ENCODE measurements around the gene PPM1L. TPM values are rescaled to one million over a fixed set of nuclear protein-coding genes. Genes with fewer than 3 reads are reported as not detected.

The PPM1L gene
- total RNA-seq, 2 experiments from 2014 or later, result 5.0 to 8.3 TPM

DNA sequence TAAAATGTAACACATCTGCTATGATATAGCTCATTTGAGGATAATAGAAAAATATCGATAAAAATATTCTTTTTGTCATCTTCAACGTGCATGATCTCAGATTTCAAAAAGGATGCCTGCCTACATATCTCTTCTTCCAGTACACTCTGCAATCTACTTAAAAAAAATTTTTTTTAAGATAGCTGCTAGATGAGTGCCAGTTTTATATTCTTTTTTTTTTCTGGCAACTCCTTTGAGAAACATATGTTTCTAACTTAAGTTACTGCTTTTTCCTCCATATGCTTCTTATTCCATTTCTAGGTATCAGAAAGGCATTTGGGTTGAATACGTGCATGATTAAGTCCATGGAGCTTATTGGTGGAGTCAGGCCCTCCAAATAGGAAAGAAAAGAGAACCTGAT lies 160.4 kb downstream of the PPM1L start:
- H3K9me3 Mint-ChIP-seq (ENCODE audit: low read depth), result no peaks in the 10 kb centered on the region
- CTCF ChIA-PET, result interaction anchor here (1.2 to 1.4 kb wide), 2 partner anchors 11 to 25 kb away, joined by 3 to 4 read pairs; no protein-coding TSS in a partner anchor
- ATAC-seq, result no peak

DNA sequence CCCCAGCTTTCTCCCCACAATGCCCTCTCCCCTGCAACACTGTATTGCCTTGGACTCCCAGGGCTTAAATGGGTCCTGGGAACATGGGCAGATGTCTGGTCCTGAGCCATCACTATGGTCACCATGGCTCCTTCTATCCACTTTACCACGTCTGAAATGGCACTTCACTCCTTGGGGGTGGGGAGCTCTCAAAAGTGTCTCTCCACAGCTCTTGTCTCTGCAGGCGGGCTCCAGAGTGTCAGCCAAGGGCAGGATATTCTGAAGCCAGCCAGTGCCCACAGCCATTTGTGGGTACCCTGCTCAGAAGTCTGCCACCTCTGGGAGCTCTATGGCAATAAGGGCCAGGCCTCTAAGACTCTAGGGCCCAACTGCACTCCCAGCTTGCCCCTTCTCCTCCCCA lies 163.9 kb downstream of the PPM1L start:
- Mint-ChIP-seq H3K36me3 (no peaks in the 10 kb centered on the region), H3K4me3 (no peak overlapping the region), H3K27me3 (no peaks in the 10 kb centered on the region), H3K27ac (no peak overlapping the region), H3K9me3 (ENCODE audit: low read depth) (no peaks in the 10 kb centered on the region), H3K4me1 (no peaks in the 10 kb centered on the region)
- CTCF ChIA-PET, result interaction anchor here (1.3 kb wide), 1 partner anchor 23 kb away, joined by 3 read pairs; no protein-coding TSS in a partner anchor
- no peak for DNase-seq
- no peak for ATAC-seq

More for the DNA sequence above, 160.4 kb downstream of the PPM1L start:
- no peak overlapping the region for H3K27ac Mint-ChIP-seq
- DNase-seq, result no peak
- peaks cover 2% of the 10 kb centered on the region for H3K27me3 Mint-ChIP-seq
- H3K4me1 Mint-ChIP-seq, result no peaks in the 10 kb centered on the region
- no peak overlapping the region for H3K4me3 Mint-ChIP-seq
- H3K36me3 Mint-ChIP-seq, result no peaks in the 10 kb centered on the region

DNA sequence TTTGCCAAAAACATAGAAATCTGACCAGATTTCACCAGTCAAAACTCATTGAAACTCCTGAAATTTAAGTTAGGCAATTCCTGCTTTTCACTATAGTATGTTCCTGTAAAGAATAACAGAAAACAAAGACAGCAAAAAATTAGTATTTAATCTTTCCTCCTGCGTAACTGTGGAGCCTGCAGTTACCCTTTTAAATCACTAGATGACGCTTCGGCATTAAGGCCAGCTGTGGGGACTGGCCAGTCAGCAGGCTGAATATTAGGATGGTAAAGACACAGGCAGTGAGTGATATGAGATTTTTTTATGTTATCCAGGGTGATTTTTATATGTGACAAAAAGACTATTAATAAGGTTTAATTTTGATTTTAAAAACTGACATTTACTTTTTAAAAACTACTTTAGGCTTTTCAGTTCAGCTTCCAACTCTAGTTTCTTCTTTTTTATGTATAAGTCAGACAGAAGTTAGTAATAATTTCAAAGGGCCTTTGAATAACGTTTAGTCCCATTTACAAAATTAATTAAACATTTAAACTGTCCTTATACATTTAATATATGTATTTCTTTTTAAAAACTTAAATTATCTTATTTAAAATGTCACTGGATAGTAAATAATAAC lies 165.1 kb downstream of the PPM1L start:
- H3K4me1 Mint-ChIP-seq, result no peaks in the 10 kb centered on the region
- no peak for DNase-seq
- H3K36me3 Mint-ChIP-seq, result no peaks in the 10 kb centered on the region
- CTCF ChIA-PET, result no interaction called here
- H3K4me3 Mint-ChIP-seq, result no peak overlapping the region
- peaks cover 1% of the 10 kb centered on the region for H3K27me3 Mint-ChIP-seq
- H3K27ac Mint-ChIP-seq, result no peak overlapping the region
- no peak for ATAC-seq
- no peaks in the 10 kb centered on the region for H3K9me3 Mint-ChIP-seq (ENCODE audit: low read depth)

DNA sequence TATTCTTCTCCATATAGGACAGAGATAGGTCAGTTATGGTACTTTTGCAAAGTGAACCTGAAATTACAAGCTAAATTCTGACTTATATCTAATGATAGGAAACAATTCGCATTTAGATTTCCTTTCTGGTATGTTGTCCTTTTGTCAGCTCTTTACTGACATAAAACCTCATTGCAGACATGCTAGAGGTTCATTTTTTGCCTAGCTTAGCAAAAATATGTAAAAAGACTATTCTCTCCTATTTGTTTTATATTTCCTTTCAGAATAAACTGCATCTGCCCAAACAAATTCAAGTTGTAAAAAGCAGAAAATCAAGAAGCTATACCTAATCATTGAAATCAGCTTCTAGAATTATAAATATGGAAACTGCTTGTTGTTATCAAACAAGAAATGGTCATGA lies 168.7 kb downstream of the PPM1L start:
- DNase-seq (no peak), ATAC-seq (no peak)
- CTCF ChIA-PET, result interaction anchor here (1.4 kb wide), 1 partner anchor 17 kb away, joined by 3 read pairs; no protein-coding TSS in a partner anchor

DNA sequence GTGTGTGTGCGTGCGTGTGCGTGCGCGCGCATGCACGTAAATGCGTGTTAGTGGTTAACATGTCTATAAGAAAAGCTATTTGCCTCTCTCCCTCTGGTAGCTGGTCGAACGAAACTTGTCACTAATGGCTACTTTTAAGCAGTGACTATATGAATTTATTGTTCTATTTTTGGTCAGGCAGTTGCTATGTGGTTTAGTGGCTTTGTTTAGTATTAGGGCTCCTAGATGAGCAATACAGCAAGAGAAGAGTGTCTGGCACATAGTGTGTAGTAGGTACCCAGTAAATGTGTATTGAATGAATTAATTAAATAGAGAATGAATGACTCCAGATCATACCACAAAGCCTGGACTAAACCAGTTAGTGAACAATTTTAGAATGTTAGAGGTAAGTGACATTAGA lies 171.6 kb downstream of the PPM1L start:
- H3K9me3 Mint-ChIP-seq (ENCODE audit: low read depth), result no peaks in the 10 kb centered on the region
- no peaks in the 10 kb centered on the region for H3K4me1 Mint-ChIP-seq
- CTCF ChIA-PET, result interaction anchor here (0.8 to 1.1 kb wide), 3 partner anchors 11 to 241 kb away, joined by 3 read pairs; no protein-coding TSS in a partner anchor
- H3K4me3 Mint-ChIP-seq, result no peak overlapping the region
- no peaks in the 10 kb centered on the region for H3K36me3 Mint-ChIP-seq
- peaks cover 18% of the 10 kb centered on the region for H3K27me3 Mint-ChIP-seq
- ATAC-seq (no peak), DNase-seq (no peak)
- no peak overlapping the region for H3K27ac Mint-ChIP-seq

More for the DNA sequence above, 168.7 kb downstream of the PPM1L start:
- H3K27me3 Mint-ChIP-seq, result peaks cover 4% of the 10 kb centered on the region
- no peak overlapping the region for H3K27ac Mint-ChIP-seq
- no peaks in the 10 kb centered on the region for H3K9me3 Mint-ChIP-seq (ENCODE audit: low read depth)
- no peak overlapping the region for H3K4me3 Mint-ChIP-seq
- H3K4me1 Mint-ChIP-seq, result no peaks in the 10 kb centered on the region
- no peaks in the 10 kb centered on the region for H3K36me3 Mint-ChIP-seq

DNA sequence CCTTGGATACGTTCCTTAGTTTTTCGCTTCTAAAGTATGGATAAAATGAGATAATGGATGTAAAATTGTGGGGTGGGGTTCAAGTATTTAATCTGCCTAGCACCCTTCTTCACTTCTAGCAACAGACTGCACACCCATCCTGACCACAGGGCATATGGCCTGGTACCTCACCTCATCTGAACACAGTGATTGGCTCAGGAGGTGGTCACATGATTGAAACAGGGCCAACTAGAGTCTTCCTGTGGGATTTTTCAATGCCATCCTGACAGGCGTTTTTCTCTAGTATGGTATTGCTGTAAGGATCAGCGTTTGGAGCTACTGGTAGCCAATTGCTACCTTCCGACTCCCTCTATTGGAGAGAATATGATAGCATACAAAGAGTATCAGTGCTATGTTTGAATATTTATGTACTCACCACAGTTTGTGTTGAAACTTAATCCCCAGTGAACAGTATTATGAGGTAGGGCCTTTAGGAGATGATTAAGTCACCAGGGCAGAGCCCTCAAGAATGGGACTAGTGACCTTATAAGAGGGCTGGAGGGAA lies 172.2 kb downstream of the PPM1L start:
- ATAC-seq, result no peak
- Mint-ChIP-seq H3K4me3 (no peak overlapping the region), H3K4me1 (no peaks in the 10 kb centered on the region), H3K36me3 (no peaks in the 10 kb centered on the region), H3K27ac (no peak overlapping the region), H3K9me3 (ENCODE audit: low read depth) (no peaks in the 10 kb centered on the region), H3K27me3 (peaks cover 21% of the 10 kb centered on the region)
- DNase-seq, result no peak
- CTCF ChIA-PET, result interaction anchor here (1.0 kb wide), 1 partner anchor 220 kb away, joined by 3 read pairs; no protein-coding TSS in a partner anchor

DNA sequence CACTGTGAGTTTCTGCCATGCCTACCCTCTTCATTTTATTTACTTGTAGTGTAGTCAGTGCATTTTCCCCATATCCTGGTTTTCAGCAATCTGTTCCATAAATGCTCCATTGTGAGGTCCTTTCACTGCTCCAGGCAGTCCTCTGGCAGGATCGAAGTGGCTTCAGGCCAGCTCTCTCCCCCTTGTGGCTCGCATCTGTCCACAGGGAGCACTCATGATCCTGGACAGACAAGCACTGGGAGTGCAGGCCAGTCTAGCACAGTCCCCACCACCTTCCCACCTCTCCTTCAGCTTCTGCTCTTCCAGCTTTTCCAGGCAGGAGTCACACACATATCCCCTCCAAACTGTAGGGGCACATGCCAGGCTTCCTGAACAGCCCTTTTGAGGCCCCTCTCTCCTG lies 173.6 kb downstream of the PPM1L start:
- ATAC-seq, result no peak
- H3K4me1 Mint-ChIP-seq, result peaks cover 3% of the 10 kb centered on the region
- no peaks in the 10 kb centered on the region for H3K36me3 Mint-ChIP-seq

DNA sequence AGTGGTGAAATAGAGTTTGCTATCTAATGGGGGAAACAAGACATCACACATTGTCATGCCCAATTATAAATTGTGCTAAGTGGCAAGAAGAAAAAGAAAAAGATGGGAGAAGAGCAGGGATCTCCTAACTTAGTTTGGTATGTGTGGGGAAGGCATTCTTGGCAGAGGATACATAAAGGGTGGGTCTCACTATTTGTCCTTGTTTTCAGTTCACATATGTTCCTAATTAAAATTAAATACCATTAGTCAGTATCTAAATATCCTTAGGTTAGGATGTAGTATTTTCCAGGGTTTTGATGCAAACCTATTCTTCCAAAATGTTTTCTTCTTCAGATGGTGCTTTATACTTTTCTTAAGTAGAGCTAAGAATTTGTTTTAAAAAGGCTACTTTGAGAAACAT lies 175.4 kb downstream of the PPM1L start:
- H3K4me3 Mint-ChIP-seq, result no peak overlapping the region
- DNase-seq, result no peak
- H3K27me3 Mint-ChIP-seq, result peaks cover 17% of the 10 kb centered on the region
- H3K4me1 Mint-ChIP-seq, result peaks cover 3% of the 10 kb centered on the region
- no peaks in the 10 kb centered on the region for H3K9me3 Mint-ChIP-seq (ENCODE audit: low read depth)
- CTCF ChIA-PET, result interaction anchor here (1.0 kb wide), 1 partner anchor 10 kb away, joined by 3 read pairs; no protein-coding TSS in a partner anchor
- ATAC-seq, result no peak
- H3K36me3 Mint-ChIP-seq, result no peaks in the 10 kb centered on the region
- no peak overlapping the region for H3K27ac Mint-ChIP-seq

More for the DNA sequence above, 173.6 kb downstream of the PPM1L start:
- Mint-ChIP-seq H3K9me3 (ENCODE audit: low read depth) (no peaks in the 10 kb centered on the region), H3K4me3 (no peak overlapping the region), H3K27ac (no peak overlapping the region), H3K27me3 (peaks cover 21% of the 10 kb centered on the region)
- no peak for DNase-seq
- CTCF ChIA-PET, result interaction anchor here (1.4 kb wide), 1 partner anchor 345 kb away, joined by 3 read pairs; no protein-coding TSS in a partner anchor

DNA sequence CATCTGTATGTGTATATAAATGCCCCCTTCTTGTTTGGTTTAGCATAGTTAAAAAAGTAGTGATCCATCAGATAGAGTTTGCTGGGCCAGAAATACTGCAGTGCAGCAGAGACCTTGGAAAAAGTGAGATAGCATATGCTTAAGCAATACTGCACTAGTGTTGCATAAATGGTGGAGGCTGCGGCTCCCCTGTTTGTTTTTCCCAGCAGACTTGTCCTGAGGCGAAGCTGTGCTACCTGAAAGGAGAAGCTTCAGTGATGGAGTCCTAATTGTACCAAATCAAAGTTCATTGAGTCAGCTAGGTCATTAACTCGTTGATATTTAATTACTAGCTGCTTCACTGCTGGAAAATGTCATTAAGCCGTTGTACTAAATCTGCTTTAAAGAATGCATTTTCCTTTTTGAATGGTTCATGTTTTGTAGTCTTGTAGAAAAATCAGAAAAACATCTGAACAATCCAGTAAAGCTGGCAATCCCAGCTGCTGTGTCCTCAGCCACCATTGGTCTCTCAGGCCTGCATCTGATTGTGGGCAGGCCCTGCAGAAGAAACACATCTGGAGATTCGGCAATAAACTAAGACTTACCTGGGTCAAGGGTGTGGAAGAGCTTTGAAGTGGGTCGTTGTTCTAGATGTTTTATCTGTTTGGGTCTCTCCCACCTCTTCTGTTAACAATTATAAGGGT lies 179.5 kb downstream of the PPM1L start:
- Mint-ChIP-seq H3K36me3 (no peaks in the 10 kb centered on the region), H3K9me3 (ENCODE audit: low read depth) (no peaks in the 10 kb centered on the region), H3K4me1 (peaks cover 3% of the 10 kb centered on the region), H3K27me3 (peaks cover 15% of the 10 kb centered on the region), H3K4me3 (no peak overlapping the region), H3K27ac (no peak overlapping the region)
- DNase-seq, result no peak
- no peak for ATAC-seq
- CTCF ChIA-PET, result interaction anchor here (1.1 kb wide), 1 partner anchor 248 kb away, joined by 3 read pairs; no protein-coding TSS in a partner anchor

DNA sequence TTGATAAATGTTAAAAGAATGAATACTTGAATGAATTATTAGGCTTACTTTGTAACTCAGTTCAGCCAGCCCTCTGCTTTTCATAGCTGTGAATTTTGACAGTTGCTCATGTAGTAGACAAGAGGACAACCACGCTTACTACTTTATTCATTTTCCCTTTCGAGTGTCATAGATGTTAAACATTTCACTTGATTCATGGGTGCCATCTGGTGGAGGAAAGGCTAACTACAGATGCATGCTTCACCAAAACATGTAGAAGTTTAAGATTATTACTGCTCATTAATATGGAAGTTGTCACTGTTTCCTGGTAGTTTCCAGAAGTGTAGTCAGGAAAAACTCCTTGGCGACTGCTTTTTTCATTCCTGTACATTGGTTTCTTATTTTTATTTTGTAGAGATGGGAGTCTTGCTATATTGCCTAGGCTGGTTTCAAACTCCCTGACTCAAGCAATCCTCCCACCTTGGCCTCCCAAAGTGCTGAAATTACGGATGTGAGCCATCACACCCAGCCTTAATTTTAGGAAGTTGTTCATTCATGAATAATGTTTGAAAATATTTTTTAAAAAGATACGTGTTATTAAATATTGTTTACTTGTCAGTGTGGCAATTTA lies 186.0 kb downstream of the PPM1L start:
- Mint-ChIP-seq H3K9me3 (ENCODE audit: low read depth) (no peaks in the 10 kb centered on the region), H3K36me3 (no peaks in the 10 kb centered on the region), H3K27me3 (no peaks in the 10 kb centered on the region), H3K4me1 (no peaks in the 10 kb centered on the region), H3K27ac (no peak overlapping the region), H3K4me3 (no peak overlapping the region)
- CTCF ChIA-PET, result interaction anchor here (0.6 to 1.9 kb wide), 18 partner anchors 10 to 259 kb away, joined by 3 to 13 read pairs (median 3); no protein-coding TSS in a partner anchor
- peak; percentile 51 for ATAC-seq
- DNase-seq, result peak; percentile 77

DNA sequence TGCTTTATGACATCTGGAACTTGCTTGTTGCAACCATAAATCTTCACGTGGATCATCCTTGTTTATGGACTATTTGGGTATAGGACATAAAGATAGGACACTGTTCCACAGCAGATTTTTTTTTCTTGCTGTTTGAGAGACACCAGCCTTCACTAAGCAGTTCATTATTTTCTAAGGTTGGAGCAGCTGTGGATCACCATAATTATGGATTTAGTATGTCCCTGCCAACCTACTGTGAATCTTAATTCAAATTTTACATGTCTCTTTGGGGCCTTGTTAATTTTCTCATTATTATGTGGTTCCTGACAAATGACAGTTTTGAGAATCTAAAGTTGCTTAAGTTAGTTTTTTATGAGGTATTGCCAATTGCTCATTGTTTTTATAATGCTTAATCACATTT lies 188.0 kb downstream of the PPM1L start:
- no peak for ATAC-seq
- no peaks in the 10 kb centered on the region for H3K4me1 Mint-ChIP-seq
- CTCF ChIA-PET, result interaction anchor here (1.1 kb wide), 1 partner anchor 236 kb away, joined by 3 read pairs; no protein-coding TSS in a partner anchor

DNA sequence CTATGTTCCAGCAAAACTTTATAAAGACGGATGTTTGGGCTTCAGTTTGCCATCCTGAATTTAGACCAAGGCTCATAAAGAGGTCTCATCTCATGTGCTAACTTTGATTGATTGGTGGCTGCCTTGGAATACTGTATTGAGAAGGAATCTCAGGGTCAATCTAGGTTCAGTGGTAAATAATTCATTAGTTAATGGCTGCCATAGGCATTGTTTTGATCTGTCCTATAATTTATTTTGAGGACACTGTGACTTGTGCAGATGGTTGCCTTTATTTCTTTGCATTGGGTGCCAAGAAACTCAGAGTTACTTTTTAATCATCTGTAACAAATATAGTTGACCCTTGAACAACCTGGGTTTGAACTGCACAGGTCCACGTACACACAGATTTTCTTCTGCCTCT lies 189.3 kb downstream of the PPM1L start:
- Mint-ChIP-seq H3K27ac (no peak overlapping the region), H3K4me3 (no peak overlapping the region), H3K4me1 (peaks cover 6% of the 10 kb centered on the region), H3K36me3 (no peaks in the 10 kb centered on the region), H3K27me3 (no peaks in the 10 kb centered on the region), H3K9me3 (ENCODE audit: low read depth) (no peaks in the 10 kb centered on the region)
- DNase-seq, result no peak
- ATAC-seq, result no peak
- CTCF ChIA-PET, result no interaction called here

More for the DNA sequence above, 188.0 kb downstream of the PPM1L start:
- no peaks in the 10 kb centered on the region for H3K27me3 Mint-ChIP-seq
- no peak for DNase-seq
- H3K4me3 Mint-ChIP-seq, result no peak overlapping the region
- H3K27ac Mint-ChIP-seq, result no peak overlapping the region
- no peaks in the 10 kb centered on the region for H3K9me3 Mint-ChIP-seq (ENCODE audit: low read depth)
- H3K36me3 Mint-ChIP-seq, result no peaks in the 10 kb centered on the region

DNA sequence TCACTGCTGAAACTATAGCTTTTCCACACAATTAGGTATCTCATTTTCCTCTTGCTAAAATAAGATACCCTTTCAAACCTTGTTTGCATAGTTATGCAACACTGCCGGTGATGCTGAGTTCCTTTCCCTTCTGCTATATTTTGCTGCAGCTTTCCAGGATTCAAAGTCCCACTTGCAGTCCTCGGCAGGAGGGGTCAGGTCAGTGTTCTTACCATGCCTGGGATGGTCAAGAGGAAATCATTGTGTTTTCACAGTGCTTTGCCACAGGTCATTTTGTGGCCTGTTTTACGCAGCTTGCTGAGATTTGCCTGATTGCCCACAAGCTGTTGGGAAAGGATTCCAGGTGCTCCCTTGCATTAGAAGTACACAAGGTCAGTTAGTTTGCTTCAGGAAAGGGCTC lies 192.2 kb downstream of the PPM1L start:
- Mint-ChIP-seq H3K4me3 (no peak overlapping the region), H3K36me3 (no peaks in the 10 kb centered on the region), H3K9me3 (ENCODE audit: low read depth) (no peaks in the 10 kb centered on the region), H3K27me3 (peaks cover 10% of the 10 kb centered on the region), H3K27ac (no peak overlapping the region), H3K4me1 (peaks cover 6% of the 10 kb centered on the region)
- CTCF ChIA-PET, result interaction anchor here (1.2 to 1.6 kb wide), 3 partner anchors 8 to 326 kb away, joined by 3 to 4 read pairs (median 3); no protein-coding TSS in a partner anchor
- no peak for DNase-seq
- ATAC-seq, result no peak

Data from activated CD8-positive, alpha-beta memory T cell treated with anti-CD3 and anti-CD28 coated beads, Interleukin-2, amount 10 ng/mL, durations not matched to agents 7 days and 5 days (primary cell).